GM19193 (cell line): ENCODE data around the gene ATN1.
A peak's percentile ranks its signal among the peaks of the same experiment; 100 is the strongest.

Source experiments
- POLR2A ChIP-seq: IDR thresholded peaks from 4 replicates; pipeline ENCODE4 v1.6.1; 2011; ENCODE audit not compliant: insufficient read depth, insufficient read length; ENCODE audit errors: extremely low read depth

The ATN1 gene

DNA sequence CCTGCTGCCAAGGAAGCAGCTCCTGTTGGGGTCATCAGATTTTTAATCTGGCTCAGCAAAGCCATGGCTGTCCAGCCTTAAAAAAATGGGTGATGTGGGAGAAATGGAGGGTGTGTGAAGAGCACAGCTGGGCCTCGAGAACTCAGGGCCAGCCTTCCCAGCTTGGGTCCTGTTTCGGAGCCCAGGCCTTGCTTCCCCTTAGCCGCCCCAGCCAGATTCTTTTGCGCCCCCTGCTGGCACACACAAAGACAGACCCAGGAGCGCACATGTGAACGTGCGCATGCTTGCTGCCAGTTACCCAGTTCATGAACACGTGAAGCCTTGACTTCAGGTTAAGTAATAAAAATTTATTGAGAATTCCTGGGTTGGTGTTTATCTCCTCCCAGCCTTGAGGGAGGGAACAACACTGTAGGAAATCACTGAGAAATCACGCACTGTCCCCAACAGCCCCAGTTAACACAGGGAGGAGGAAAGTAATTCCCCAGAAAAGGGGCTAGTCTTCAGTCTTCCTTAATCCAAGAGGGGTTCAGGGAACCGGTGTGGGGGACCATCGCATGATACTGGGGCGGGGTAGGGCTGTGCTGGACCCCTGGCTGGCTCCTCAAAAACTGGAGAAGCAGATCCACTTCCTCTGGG lies 37.4 kb downstream of the ATN1 start:
- peak; percentile 36 for TF ChIP-seq POLR2A

DNA sequence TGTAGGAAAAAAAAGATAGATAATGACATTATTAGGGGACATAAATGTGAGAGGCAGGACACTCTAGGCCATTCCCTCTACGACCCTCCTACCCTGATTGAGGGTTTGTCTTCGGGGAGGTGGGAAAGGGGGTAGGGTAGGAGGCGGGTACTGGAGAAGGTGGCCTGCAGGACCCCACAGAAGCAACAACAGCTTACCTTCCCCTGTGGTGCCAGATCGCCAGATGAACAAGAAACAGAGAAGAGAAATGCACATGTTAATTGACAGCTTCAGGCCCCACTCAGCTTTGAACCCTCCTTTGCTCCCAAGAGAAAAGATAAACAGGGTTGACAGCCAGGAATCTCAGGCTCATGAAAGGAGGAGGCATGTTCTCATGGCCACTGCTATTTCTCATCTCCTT lies 38.0 kb downstream of the ATN1 start:
- no peak for TF ChIP-seq POLR2A

- TF ChIP-seq POLR2A: no peak
These were observed 38.6 kb downstream of the ATN1 start for GRCh38 chr12:6966351-6966750.

DNA sequence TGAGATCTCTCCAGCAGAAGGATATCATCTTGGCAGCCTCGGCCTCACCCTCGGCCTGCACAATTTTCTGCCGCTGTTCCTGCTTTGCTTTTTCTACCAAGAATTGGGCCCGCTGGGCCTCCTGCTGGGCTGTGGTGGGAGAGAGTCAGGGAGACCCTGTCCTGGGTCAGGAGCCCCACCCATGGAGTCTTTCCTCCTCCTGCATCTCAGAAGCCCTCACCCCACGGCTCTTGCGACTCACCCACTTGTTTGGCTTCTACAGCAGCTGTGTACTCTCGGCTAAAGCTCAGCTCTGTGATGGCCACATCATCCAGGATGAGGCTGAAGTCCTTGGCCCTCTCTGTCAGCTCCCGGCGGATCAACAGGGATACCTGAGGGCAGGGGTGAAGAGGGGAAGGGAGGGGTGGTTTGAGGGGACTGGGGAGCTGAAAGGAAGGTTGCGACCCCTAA lies 39.9 kb downstream of the ATN1 start:
- TF ChIP-seq POLR2A: no peak

GRCh38 chr12:6968426-6968825 lies 40.7 kb downstream of the ATN1 start:
- TF ChIP-seq POLR2A: no peak

DNA sequence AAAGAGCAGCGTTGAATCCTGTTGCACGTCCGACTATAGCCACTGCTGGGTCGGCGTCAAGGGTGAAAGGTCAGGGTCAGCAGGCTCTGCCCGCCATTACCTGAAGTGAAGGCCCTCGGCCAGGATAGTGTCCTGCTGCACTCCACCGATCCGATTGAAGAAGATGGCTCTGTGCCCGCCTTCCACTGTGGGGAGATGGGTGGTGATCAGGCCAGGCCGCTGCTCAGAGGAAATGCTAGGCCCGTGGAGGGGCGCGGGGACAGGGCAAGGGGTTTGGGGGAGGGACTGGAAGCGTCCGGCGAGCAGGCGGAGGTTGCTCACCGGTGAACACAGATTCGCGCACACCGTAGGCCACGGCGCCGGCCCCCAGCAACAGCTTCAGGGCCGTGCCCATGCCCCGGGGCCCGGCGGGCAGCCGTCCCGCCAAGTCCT lies 42.4 kb downstream of the ATN1 start:
- no peak for TF ChIP-seq POLR2A

DNA sequence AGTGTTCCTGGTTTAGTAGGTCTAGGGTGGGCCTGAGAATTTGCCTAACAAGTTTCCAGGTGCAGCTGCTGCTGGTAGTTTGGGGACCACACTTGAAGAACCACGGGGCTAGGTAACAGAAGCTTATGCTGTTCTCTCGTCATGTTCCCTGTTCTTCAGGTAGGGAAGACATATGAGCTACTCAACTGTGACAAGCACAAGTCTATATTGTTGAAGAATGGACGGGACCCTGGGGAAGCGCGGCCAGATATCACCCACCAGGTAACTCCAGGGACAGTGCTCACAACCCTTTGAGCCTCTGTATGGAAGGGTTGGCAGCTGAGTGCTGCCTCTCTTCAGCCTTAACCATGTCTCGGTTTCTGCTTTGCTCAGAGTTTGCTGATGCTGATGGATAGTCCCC lies 46.4 kb downstream of the ATN1 start:
- TF ChIP-seq POLR2A: no peak

DNA sequence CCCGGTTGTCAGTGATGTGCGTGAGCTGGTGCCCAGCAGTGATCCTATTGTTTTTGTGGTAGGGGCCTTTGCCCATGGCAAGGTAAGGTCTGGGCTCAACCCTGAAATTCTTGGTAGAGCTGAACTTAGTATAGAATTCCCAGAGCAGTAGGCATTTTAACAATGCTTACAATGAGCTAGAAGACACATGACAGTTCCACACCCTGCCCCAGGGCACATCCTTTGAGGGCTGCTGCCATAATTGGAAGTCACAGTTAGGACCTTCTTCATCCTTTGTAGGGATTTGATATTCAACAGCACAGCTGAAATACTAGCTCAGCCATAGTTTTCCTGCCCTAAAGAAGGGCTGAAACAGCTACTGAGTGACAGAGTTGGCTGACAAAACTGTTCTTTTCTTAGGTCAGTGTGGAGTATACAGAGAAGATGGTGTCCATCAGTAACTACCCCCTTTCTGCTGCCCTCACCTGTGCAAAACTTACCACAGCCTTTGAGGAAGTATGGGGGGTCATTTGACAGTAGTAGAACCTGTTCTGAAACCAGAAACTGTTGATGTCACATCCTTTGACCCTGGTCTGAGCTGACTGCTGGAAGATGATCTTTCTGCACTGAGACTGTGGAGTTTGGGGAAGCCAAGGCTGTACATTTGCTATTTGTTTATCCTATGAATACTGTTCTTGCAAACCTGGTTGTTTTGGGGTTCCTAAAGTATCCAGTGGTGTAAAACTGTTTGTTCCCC lies 47.7 kb downstream of the ATN1 start:
- no peak for TF ChIP-seq POLR2A

DNA sequence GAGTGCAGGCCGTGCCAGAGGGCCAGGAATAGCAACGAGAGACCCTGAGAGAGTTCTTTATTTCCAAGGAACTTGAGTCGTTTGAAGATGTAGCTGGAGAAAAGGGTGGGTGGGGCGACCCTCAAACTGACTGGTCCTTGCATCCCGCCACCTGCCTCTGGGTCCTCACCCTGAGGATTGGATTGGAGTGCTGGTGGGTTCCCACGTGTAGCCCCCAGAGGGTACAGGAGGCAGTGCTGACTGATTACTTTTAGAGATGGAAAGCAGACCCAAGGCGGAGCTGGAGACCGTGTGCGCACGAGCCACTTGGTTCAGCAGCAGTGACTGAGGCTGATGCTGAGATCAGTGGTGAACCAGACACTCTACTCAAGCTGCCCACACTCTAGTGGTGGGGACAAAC lies 49.9 kb downstream of the ATN1 start:
- TF ChIP-seq POLR2A: no peak

DNA sequence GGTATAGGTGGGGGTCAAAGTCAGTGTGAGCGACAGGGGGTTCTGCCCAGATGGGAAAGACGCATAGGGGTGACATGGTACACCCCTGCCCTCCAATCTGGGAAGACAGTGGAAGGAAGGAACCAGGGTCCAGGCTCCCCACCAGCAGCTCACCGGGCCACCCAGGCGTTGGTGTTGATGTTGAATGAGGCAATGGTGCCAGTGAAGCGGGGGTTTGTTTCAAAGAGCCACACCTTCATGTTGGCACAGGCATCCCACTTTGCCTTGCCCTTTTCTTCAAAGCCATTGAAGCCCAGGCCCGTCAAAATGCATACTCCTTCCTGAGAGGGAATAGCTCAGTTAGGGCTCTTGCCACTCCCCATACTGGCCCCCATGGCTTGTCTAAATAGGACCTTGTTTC lies 50.4 kb downstream of the ATN1 start:
- no peak for TF ChIP-seq POLR2A

DNA sequence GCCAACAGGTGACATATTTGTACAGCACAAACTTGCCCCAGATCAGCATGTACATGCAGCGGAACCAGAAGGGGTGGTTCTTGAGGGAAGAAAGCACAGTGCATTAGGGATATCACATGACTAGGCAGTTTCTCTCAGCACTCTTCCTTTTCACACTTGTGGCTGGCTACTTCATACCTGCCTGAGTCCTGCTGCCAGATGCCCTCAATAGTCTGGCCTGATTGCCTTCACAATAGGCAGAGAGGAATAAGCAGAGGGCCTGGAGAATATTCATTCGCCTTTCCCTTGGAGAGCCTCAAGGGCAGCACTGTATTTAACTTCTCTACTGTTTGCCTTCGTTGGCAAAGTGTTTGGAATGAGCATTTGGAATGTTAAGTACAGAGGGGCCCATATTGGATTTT lies 50.9 kb downstream of the ATN1 start:
- TF ChIP-seq POLR2A: no peak

DNA sequence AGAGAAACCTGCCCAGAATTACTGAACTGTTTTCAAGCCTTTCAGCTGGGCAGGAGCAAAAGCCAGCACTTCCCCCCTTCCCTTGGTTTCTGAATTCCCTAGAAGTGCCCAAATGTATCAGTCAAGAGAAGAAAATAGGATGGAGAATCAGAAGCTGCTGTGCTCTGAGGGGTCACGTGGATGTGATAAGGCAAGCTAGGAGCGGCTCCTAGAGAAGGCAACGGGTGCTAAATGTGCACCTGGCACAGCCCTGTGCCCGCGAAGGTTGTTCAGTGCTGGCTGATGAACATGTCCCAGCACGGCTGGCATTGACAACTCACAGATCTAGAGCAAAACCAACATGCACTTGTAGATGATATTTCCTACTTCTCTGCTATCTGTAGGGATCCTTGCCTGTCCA lies 51.3 kb downstream of the ATN1 start:
- no peak for TF ChIP-seq POLR2A

DNA sequence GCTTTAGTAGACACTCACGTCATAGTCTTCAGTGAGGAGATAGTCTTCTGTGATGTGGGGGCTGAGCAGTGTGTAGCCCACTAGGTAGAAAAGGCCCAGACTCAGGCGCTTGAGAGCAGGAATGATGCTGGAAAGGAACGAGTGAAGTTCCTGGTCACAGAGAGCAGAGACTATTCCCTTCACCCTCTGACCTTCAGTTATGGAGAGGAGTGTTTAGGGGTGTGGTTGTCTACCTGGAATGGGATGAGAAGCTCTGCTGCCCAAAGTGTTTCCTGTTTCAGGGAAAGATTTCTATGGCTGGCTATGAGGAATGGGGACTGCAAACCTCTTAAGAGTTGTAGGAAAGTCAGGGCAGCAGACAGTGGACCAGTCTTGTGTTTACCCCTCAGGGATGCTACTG lies 51.7 kb downstream of the ATN1 start:
- no peak for TF ChIP-seq POLR2A

DNA sequence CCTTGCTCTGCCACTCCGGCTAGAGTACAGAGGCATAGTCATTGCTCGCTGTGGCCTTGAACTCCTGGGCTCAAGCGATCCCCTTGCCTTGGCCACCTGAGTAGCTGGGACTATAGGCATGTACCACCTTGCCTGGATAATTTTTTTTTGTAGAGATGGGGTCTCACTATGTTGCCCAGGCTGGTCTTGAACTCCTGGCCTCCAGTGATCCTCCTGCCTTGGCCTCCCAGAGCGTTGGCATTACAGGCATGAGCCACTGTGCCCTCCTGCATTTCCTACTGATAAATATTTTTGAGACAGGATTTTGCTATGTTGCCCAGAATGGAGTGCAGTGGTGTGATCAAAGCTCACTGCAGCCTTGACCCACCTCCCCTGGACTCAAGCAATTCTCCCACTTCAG lies 52.3 kb downstream of the ATN1 start:
- TF ChIP-seq POLR2A: no peak

GRCh38 chr12:6980740-6981139 lies 53.0 kb downstream of the ATN1 start:
- no peak for TF ChIP-seq POLR2A
